GM23248 (cell line): Measurements from ENCODE around the gene NOP10. TPM values are rescaled to one million over a fixed set of nuclear protein-coding genes. Genes with fewer than 3 reads are reported as not detected.
"Not testable (repeated sequence)": the region's sequence is repeated elsewhere in the genome, so short reads cannot be mapped to it uniquely, and the experiment has no call there.

Experiments used
- DNase-seq: peaks from one replicate; pipeline ENCODE4 v3.0.0-alpha.2; 2015
- H2AFZ ChIP-seq: fragments of 200-600 bp; sonication (generic); 2 replicates; pipeline ENCODE4 v1.6.1; 2016; ENCODE audit warnings: antibody characterized with exemption
- H3F3A ChIP-seq: fragments of 200-600 bp; sonication (generic); 2 replicates; pipeline ENCODE4 v1.6.1; 2016; ENCODE audit warnings: mild to moderate bottlenecking, antibody characterized with exemption, mixed run types; ENCODE audit not compliant: insufficient read depth
- H3K27ac ChIP-seq: fragments of 200-600 bp; sonication (generic); 2 replicates; pipeline ENCODE4 v1.5.1; 2016; ENCODE audit warnings: mild to moderate bottlenecking
- H3K27me3 ChIP-seq: fragments of 200-600 bp; sonication (generic); replicated peaks from 2 replicates; pipeline ENCODE4 v1.6.1; 2016; ENCODE audit warnings: mild to moderate bottlenecking; ENCODE audit not compliant: insufficient read depth
- H3K36me3 ChIP-seq: fragments of 200-600 bp; sonication (generic); 2 replicates; pipeline ENCODE4 v1.6.1; 2016; ENCODE audit warnings: low read depth, mild to moderate bottlenecking
- H3K4me1 ChIP-seq: fragments of 200-600 bp; sonication (generic); 2 replicates; pipeline ENCODE4 v1.6.1; 2016; ENCODE audit warnings: mild to moderate bottlenecking; ENCODE audit not compliant: insufficient read depth
- H3K4me2 ChIP-seq: fragments of 200-600 bp; sonication (generic); one replicate; pipeline ENCODE4 v1.6.1; 2016; ENCODE audit warnings: mild to moderate bottlenecking; ENCODE audit not compliant: unreplicated experiment
- H3K4me3 ChIP-seq: fragments of 200-600 bp; sonication (generic); 2 replicates; pipeline ENCODE4 v1.5.1; 2016; ENCODE audit warnings: mild to moderate bottlenecking
- H3K79me2 ChIP-seq: fragments of 200-600 bp; sonication (generic); 2 replicates; pipeline ENCODE4 v1.6.1; 2016; ENCODE audit warnings: mild to moderate bottlenecking; ENCODE audit not compliant: insufficient read depth
- H3K9ac ChIP-seq: fragments of 200-600 bp; sonication (generic); 2 replicates; pipeline ENCODE4 v1.6.1; 2016; ENCODE audit warnings: mild to moderate bottlenecking
- H3K9me2 ChIP-seq: fragments of 200-600 bp; sonication (generic); 2 replicates; pipeline ENCODE4 v1.6.1; 2016; ENCODE audit warnings: mixed run types, mild to moderate bottlenecking, moderate library complexity; ENCODE audit not compliant: insufficient read depth
- H3K9me3 ChIP-seq: fragments of 200-600 bp; sonication (generic); one replicate; pipeline ENCODE4 v1.6.1; 2017; ENCODE audit warnings: low read depth
- H4K20me1 ChIP-seq: fragments of 200-600 bp; sonication (generic); 2 replicates; pipeline ENCODE4 v1.6.0; 2016; ENCODE audit not compliant: insufficient read depth
- EZH2 ChIP-seq: fragments of 200-600 bp; sonication (generic); IDR thresholded peaks from 2 replicates; pipeline ENCODE4 v1.6.1; 2018; ENCODE audit warnings: antibody characterized with exemption, mild to moderate bottlenecking; ENCODE audit not compliant: insufficient read depth, poor library complexity, severe bottlenecking
- EZH2phosphoT487 ChIP-seq: fragments of 200-600 bp; sonication (generic); IDR thresholded peaks from 2 replicates; pipeline ENCODE4 v1.6.1; 2018; ENCODE audit warnings: antibody characterized with exemption, moderate library complexity, mild to moderate bottlenecking, low read depth; ENCODE audit not compliant: insufficient read depth
- WGBS, 2 experiments: methylation state at CpG; one replicate each; pipeline ENCODE4 v1.1.6; 2015 to 2017; ENCODE audit warnings: low lambda C conversion rate in 2 of 2, low coverage in 1 of 2; ENCODE audit errors: missing lambda C conversion rate in 2 of 2; 5-methylcytosine and 5-hydroxymethylcytosine counted together
- in situ Hi-C: fragments of 300-500 bp; cut with MboI; formaldehyde crosslinking; loops from 2 replicates; pipeline ENCODE4 v1.15.0; 2020
- polyA plus RNA-seq: library from polyadenylated mRNA; unstranded; fragments of >200 nt; fragmentation: Nextera tagmentation; extraction: Ambion mirVana; gene quantifications from 2 replicates; pipeline ENCODE4 v1.2.1, GENCODE V29; 2016
- total RNA-seq: library from RNA; depleted of rRNA; stranded (reverse); fragments of >200 nt; shearing (Covaris generic); gene quantifications from 2 replicates; pipeline ENCODE4 v1.2.3, GENCODE V29; 2014; rRNA removed

Gene NOP10
- 208 and 255 TPM in 2 replicates for total RNA-seq
- polyA plus RNA-seq: 425 and 426 TPM in 2 replicates

DNA sequence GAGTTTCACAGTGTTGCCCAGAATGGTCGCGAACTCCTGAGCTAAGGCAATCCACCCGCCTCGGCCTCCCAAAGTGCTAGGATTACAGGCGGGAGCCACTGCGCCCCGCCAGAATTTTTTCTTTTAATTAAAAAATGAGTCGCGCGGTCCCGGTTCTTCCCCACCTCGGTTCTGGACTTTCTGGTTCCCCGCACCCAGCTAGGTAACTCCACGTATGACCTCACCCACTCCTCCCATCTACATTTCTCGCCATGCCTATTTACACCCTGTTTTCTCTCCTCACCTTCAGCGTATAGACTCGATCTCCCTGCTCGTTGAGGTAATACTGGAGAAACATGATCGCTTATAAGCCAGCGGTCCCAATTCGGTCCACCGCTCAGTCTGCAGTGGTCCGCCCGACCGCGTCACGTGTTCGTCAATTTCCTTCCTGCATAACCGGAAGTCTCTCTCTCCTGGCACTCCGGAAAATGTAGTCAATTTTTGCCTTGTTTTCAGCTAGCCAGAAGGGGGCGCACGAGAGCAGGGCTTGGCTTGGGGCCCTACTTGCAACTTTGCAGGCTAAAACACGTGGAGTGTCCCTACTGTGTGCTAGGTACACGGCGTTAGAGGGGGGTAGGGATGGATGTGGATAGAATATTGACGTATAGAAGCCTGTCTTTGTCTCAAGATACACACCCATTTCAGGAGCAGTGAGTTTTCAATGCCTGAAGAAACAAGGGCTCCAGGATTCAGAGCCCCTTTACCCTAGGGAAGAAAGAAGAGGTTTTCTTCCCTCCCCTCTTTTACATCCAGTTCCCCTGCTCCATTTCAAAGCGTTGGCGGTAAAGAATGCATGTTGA is at the start of gene NOP10, which contains the start of gene NUTM1:
TSS of gene NOP10 (minus strand) at position 400 of the 839 bp plus-strand sequence. CDS start at position 337, 63 bp downstream.
TSS of gene NUTM1 (plus strand) at position 579 of the 839 bp plus-strand sequence. CDS start 382 bp downstream, outside the sequence.
- H4K20me1 ChIP-seq: no peaks in the 10 kb centered on the region
- no peaks in the 10 kb centered on the region for H3K9me3 ChIP-seq
- no peaks in the 10 kb centered on the region for H3K9me2 ChIP-seq
- no peak for TF ChIP-seq EZH2phosphoT487
- no peak for TF ChIP-seq EZH2
- peak; percentile 95 for DNase-seq
- H3K4me1 ChIP-seq: peaks cover 15% of the 10 kb centered on the region
- peak within 1 kb of the TSS; percentile 65 for H3K4me2 ChIP-seq
- in situ Hi-C loops: no loop called here
- peaks cover 40% of the 10 kb centered on the region for H3K79me2 ChIP-seq
- H2AFZ ChIP-seq: peak within 1 kb of the TSS; percentile 90
- 1% methylated on average over 38 of the region's 38 CpGs for WGBS, 2 experiments
- peak within 1 kb of the TSS; percentile 85 for H3K27ac ChIP-seq
- peaks cover 27% of the 10 kb centered on the region for H3F3A ChIP-seq
- peaks cover 24% of the 10 kb centered on the region for H3K36me3 ChIP-seq
- H3K27me3 ChIP-seq: no peaks in the 10 kb centered on the region
- peak within 1 kb of the TSS; percentile 89 for H3K9ac ChIP-seq
- H3K4me3 ChIP-seq: peak within 1 kb of the TSS; percentile 93

- H3K9me2 ChIP-seq, H3K9ac ChIP-seq, H3F3A ChIP-seq, H2AFZ ChIP-seq, H3K9me3 ChIP-seq, in situ Hi-C loops, H3K27me3 ChIP-seq, H3K79me2 ChIP-seq, H3K4me1 ChIP-seq, H3K36me3 ChIP-seq, H3K27ac ChIP-seq, H3K4me3 ChIP-seq, H3K4me2 ChIP-seq, DNase-seq, H4K20me1 ChIP-seq: not testable (repeated sequence)
- WGBS, 2 experiments: no CpG with 5 or more reads among the region's 16 CpGs
Measured at GRCh38 chr15:34389594-34390086, 46.7 kb upstream of the NOP10 start.

DNA sequence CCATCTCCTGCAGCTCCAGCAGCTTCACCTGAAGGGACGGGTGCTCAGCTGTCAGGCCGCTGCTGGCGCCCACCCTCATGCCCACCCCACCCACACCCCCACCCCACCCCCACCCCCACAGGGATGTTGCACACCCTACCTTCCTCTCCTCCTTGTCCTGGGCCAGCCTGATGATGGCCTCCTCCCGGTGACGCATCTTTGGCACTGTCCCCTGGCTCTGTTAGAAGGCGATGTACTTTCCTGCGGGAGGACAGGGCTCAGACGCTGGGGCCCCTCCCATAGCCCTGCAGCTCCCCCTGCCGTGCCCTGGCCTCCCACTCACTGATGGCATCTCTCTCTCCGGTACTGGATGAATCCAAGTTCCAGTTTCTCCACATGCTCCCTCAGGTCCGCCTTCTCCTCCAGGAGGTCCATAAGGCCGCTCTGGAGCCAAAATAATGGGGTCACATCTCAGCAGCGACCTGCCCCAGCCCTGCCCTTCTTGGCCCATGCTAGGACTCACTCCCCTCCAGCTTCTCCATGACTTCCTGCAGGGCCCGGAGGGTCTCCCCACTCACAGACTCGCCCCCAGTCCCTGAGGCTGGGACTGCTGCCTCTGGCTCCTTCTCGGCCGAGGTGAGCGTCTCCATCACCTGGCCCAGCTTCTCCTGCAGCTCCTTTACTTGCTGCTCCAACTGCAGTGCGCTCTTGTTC is 39.0 kb upstream of the NOP10 start:
- H3K9ac ChIP-seq, H3F3A ChIP-seq, H3K4me3 ChIP-seq, H3K27ac ChIP-seq, in situ Hi-C loops, H3K36me3 ChIP-seq, H3K9me3 ChIP-seq, H3K4me1 ChIP-seq, DNase-seq, H2AFZ ChIP-seq, H4K20me1 ChIP-seq, H3K27me3 ChIP-seq, H3K9me2 ChIP-seq, H3K4me2 ChIP-seq, H3K79me2 ChIP-seq: not testable (repeated sequence)
- no CpG with 5 or more reads among the region's 19 CpGs for WGBS, 2 experiments

DNA sequence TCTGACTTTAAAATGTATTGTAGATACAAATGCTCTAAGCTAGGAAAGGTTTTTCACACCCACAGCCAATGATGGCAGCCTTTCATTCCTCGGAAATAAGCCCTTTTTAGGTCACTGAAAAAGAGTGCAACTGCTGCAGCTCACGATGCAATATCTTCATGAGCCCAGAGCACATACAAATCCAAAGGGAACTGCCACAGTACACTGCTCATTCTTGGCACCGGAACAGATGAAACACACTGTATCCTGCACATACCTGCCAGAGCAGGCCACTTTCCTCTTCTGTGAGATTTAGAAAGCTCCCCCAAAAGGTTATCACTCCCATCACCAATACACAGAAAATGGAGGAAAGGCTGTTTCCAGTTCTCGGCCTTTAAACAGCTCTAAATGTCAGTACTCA is 37.6 kb upstream of the NOP10 start:
- H3K79me2 ChIP-seq, H3K27ac ChIP-seq, H3K9ac ChIP-seq, H3F3A ChIP-seq, H3K36me3 ChIP-seq, H2AFZ ChIP-seq, H3K9me2 ChIP-seq, H3K9me3 ChIP-seq, H4K20me1 ChIP-seq, H3K4me1 ChIP-seq, DNase-seq, H3K4me2 ChIP-seq, H3K4me3 ChIP-seq, H3K27me3 ChIP-seq, in situ Hi-C loops: not testable (repeated sequence)
- WGBS, 2 experiments: 94 to 99% methylated on average over 4 of the region's 4 CpGs
